GM23338 (cell line): ENCODE measurements around the gene ERLEC1. TPM values are rescaled to one million over a fixed set of nuclear protein-coding genes. Genes with fewer than 3 reads are reported as not detected.
A peak's percentile ranks its signal among the peaks of the same experiment; 100 is the strongest.

Source experiments
- ATAC-seq: fragments of 200-7000 bp; cut with Tn5 transposase; 3 replicates; pipeline ENCODE4 v1.9.1; 2020
- DNase-seq: peaks from one replicate; pipeline ENCODE4 v3.0.0-alpha.2; 2015; ENCODE audit warnings: low spot score
- H2AFZ ChIP-seq: fragments of 200-600 bp; sonication (generic); 2 replicates; pipeline ENCODE4 v1.8.0; 2016; ENCODE audit warnings: antibody characterized with exemption, mild to moderate bottlenecking, moderate library complexity
- H3F3A ChIP-seq: fragments of 200-600 bp; sonication (generic); replicated peaks from 2 replicates; pipeline ENCODE4 v1.8.0; 2017; ENCODE audit warnings: antibody characterized with exemption, mixed run types, low read depth
- H3K27ac ChIP-seq: fragments of 200-600 bp; sonication (generic); 2 replicates; pipeline ENCODE4 v1.6.1; 2016; ENCODE audit warnings: low read depth
- H3K27me3 ChIP-seq: fragments of 200-600 bp; sonication (generic); 2 replicates; pipeline ENCODE4 v1.8.0; 2016; ENCODE audit warnings: mild to moderate bottlenecking, mixed run types, moderate library complexity; ENCODE audit not compliant: insufficient read depth
- H3K36me3 ChIP-seq: fragments of 200-600 bp; sonication (generic); 2 replicates; pipeline ENCODE4 v1.8.0; 2016; ENCODE audit warnings: mild to moderate bottlenecking; ENCODE audit not compliant: insufficient read depth
- H3K4me1 ChIP-seq: fragments of 200-600 bp; sonication (generic); 2 replicates; pipeline ENCODE4 v1.8.0; 2016; ENCODE audit warnings: mild to moderate bottlenecking, moderate library complexity; ENCODE audit not compliant: insufficient read depth
- H3K4me2 ChIP-seq: fragments of 200-600 bp; sonication (generic); 2 replicates; pipeline ENCODE4 v1.7.1; 2017; ENCODE audit warnings: mixed run types
- H3K4me3 ChIP-seq: fragments of 200-600 bp; sonication (generic); 2 replicates; pipeline ENCODE4 v1.6.1; 2016; ENCODE audit warnings: mixed run types
- H3K79me2 ChIP-seq: fragments of 200-600 bp; sonication (generic); replicated peaks from 2 replicates; pipeline ENCODE4 v1.8.0; 2017; ENCODE audit warnings: mild to moderate bottlenecking; ENCODE audit not compliant: insufficient read depth
- H3K9me2 ChIP-seq: fragments of 200-600 bp; sonication (generic); 2 replicates; pipeline ENCODE4 v1.8.0; 2017; ENCODE audit not compliant: insufficient read depth
- H4K20me1 ChIP-seq: fragments of 200-600 bp; sonication (generic); replicated peaks from 2 replicates; pipeline ENCODE4 v1.8.0; 2017; ENCODE audit warnings: mild to moderate bottlenecking; ENCODE audit not compliant: insufficient read depth
- H3K27ac Mint-ChIP-seq: 2 replicates; pipeline ENCODE4 v1.8.0; 2020; ENCODE audit warnings: inconsistent platforms, mild to moderate bottlenecking, moderate library complexity, mixed read lengths
- H3K27me3 Mint-ChIP-seq: 3 replicates; pipeline ENCODE4 v1.8.0; 2022; ENCODE audit warnings: low read depth, mild to moderate bottlenecking, moderate library complexity, mixed read lengths, inconsistent platforms; ENCODE audit not compliant: insufficient read depth, poor library complexity
- H3K36me3 Mint-ChIP-seq: 3 replicates; pipeline ENCODE4 v1.8.0; 2021; ENCODE audit warnings: low read depth, mild to moderate bottlenecking, inconsistent platforms, moderate library complexity, mixed read lengths
- H3K4me1 Mint-ChIP-seq: 3 replicates; pipeline ENCODE4 v1.8.0; 2020; ENCODE audit warnings: mild to moderate bottlenecking, inconsistent platforms, mixed read lengths
- H3K4me3 Mint-ChIP-seq: 3 replicates; pipeline ENCODE4 v1.8.0; 2021; ENCODE audit warnings: moderate library complexity, mild to moderate bottlenecking, inconsistent platforms, mixed read lengths
- H3K9me3 Mint-ChIP-seq: 3 replicates; pipeline ENCODE4 v1.8.0; 2020; ENCODE audit warnings: moderate library complexity, mild to moderate bottlenecking, inconsistent platforms, mixed read lengths
- CREB1 ChIP-seq: fragments of 250-450 bp; sonication (Bioruptor Pico); IDR thresholded peaks from 2 replicates; pipeline ENCODE4 v1.5.0; 2020; ENCODE audit warnings: low read depth, mild to moderate bottlenecking, moderate library complexity
- EZH2 ChIP-seq: fragments of 200-600 bp; sonication (generic); IDR thresholded peaks from one replicate; pipeline ENCODE4 v1.8.0; 2017; ENCODE audit warnings: antibody characterized with exemption, mild to moderate bottlenecking, low read depth; ENCODE audit not compliant: unreplicated experiment
- JUNB ChIP-seq: IDR thresholded peaks from one replicate; pipeline ENCODE4 v1.6.1; 2016; ENCODE audit warnings: antibody characterized with exemption; ENCODE audit not compliant: unreplicated experiment
- NANOG ChIP-seq: IDR thresholded peaks from 2 replicates; pipeline ENCODE4 v1.6.1; 2016; ENCODE audit warnings: antibody characterized with exemption, borderline replicate concordance
- POLR2AphosphoS5 ChIP-seq: IDR thresholded peaks from 2 replicates; pipeline ENCODE4 v1.6.1; 2016; ENCODE audit warnings: antibody characterized with exemption, low read depth
- STAT1 ChIP-seq: IDR thresholded peaks from one replicate; pipeline ENCODE4 v1.6.1; 2016; ENCODE audit warnings: antibody characterized with exemption; ENCODE audit not compliant: unreplicated experiment
- ZNF114 ChIP-seq: fragments of 250-450 bp; sonication (Bioruptor Pico); IDR thresholded peaks from 2 replicates; pipeline ENCODE4 v1.5.0; 2020; ENCODE audit warnings: mild to moderate bottlenecking, moderate library complexity
- ZNF331 ChIP-seq: fragments of 250-450 bp; sonication (Bioruptor Pico); IDR thresholded peaks from 2 replicates; pipeline ENCODE4 v1.5.0; 2020; ENCODE audit warnings: low read depth, mild to moderate bottlenecking, moderate library complexity
- polyA plus RNA-seq: library from polyadenylated mRNA; unstranded; fragments of >200 nt; fragmentation: Nextera tagmentation; extraction: Ambion mirVana; gene quantifications from 2 replicates; pipeline ENCODE4 v1.2.1, GENCODE V29; 2016
- total RNA-seq: library from RNA; depleted of rRNA; stranded (reverse); fragments of >200 nt; shearing (Covaris generic); gene quantifications from 2 replicates; pipeline ENCODE4 v1.2.3, GENCODE V29; 2014
- TF ChIP-seq, protein P1 (sequence below): IDR thresholded peaks from one replicate; pipeline ENCODE4 v1.6.1; 2018; ENCODE audit warnings: antibody characterized with exemption; ENCODE audit not compliant: unreplicated experiment
- TF ChIP-seq, protein P2 (sequence below), 2 experiments: fragments of 200-600 bp in 1 of 2; sonication (generic) in 1 of 2; conservative IDR thresholded peaks; 2 replicates each; pipeline versions ENCODE4 v1.5.1 to v1.6.1; 2016 to 2017; ENCODE audit warnings: antibody characterized with exemption in 2 of 2, low read depth in 2 of 2, mild to moderate bottlenecking in 2 of 2, moderate library complexity in 1 of 2
- TF ChIP-seq, protein P3 (sequence below): IDR thresholded peaks from 2 replicates; pipeline ENCODE4 v1.6.1; 2016; ENCODE audit warnings: antibody characterized with exemption

ERLEC1 gene
- total and polyA plus RNA-seq, 2 experiments from 2014 or later = 35.0 to 41.2 TPM

DNA sequence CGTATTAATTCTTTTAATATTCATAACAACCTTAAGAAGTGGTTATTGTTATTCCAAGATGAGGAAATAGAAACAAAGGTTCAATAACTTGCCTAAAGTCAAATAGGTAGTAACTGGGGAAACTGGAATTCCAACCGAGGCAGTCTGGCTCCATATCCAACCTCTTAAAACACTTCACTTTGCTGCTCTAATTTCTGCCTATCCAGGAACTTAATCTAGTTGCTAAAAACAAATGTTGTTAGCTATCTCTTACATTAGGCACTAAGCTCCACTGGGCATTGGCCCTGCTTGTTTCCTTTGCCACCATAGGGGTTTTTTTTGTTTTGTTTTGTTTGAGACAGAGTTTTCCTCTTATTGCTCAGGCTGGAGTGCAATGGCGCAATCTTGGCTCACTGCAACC is 24.8 kb downstream of the ERLEC1 start:
- no peaks in the 10 kb centered on the region for H3K9me2 ChIP-seq
- Mint-ChIP-seq H3K4me1 (no peaks in the 10 kb centered on the region), H3K9me3 (no peaks in the 10 kb centered on the region), H3K36me3 (peaks cover 29% of the 10 kb centered on the region), H3K4me3 (no peak overlapping the region), H3K27me3 (no peaks in the 10 kb centered on the region), H3K27ac (peak overlapping the region; percentile 72; the same call in 1 of the 2 replicates)
- no peaks in the 10 kb centered on the region for H3F3A ChIP-seq
- H2AFZ ChIP-seq = no peak overlapping the region
- H3K4me2 ChIP-seq = no peak overlapping the region
- H3K36me3 ChIP-seq = peaks cover 20% of the 10 kb centered on the region; the same call in 1 of the 2 replicates
- ATAC-seq (no peak), DNase-seq (no peak)
- TF ChIP-seq STAT1 (no peak), NANOG (no peak), EZH2 (no peak), POLR2AphosphoS5 (no peak), CREB1 (no peak), ZNF114 (CRISPR knock-in tag) (no peak)
- TF ChIP-seq, protein P1, sequence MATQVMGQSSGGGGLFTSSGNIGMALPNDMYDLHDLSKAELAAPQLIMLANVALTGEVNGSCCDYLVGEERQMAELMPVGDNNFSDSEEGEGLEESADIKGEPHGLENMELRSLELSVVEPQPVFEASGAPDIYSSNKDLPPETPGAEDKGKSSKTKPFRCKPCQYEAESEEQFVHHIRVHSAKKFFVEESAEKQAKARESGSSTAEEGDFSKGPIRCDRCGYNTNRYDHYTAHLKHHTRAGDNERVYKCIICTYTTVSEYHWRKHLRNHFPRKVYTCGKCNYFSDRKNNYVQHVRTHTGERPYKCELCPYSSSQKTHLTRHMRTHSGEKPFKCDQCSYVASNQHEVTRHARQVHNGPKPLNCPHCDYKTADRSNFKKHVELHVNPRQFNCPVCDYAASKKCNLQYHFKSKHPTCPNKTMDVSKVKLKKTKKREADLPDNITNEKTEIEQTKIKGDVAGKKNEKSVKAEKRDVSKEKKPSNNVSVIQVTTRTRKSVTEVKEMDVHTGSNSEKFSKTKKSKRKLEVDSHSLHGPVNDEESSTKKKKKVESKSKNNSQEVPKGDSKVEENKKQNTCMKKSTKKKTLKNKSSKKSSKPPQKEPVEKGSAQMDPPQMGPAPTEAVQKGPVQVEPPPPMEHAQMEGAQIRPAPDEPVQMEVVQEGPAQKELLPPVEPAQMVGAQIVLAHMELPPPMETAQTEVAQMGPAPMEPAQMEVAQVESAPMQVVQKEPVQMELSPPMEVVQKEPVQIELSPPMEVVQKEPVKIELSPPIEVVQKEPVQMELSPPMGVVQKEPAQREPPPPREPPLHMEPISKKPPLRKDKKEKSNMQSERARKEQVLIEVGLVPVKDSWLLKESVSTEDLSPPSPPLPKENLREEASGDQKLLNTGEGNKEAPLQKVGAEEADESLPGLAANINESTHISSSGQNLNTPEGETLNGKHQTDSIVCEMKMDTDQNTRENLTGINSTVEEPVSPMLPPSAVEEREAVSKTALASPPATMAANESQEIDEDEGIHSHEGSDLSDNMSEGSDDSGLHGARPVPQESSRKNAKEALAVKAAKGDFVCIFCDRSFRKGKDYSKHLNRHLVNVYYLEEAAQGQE = no peak
- TF ChIP-seq, protein P2, sequence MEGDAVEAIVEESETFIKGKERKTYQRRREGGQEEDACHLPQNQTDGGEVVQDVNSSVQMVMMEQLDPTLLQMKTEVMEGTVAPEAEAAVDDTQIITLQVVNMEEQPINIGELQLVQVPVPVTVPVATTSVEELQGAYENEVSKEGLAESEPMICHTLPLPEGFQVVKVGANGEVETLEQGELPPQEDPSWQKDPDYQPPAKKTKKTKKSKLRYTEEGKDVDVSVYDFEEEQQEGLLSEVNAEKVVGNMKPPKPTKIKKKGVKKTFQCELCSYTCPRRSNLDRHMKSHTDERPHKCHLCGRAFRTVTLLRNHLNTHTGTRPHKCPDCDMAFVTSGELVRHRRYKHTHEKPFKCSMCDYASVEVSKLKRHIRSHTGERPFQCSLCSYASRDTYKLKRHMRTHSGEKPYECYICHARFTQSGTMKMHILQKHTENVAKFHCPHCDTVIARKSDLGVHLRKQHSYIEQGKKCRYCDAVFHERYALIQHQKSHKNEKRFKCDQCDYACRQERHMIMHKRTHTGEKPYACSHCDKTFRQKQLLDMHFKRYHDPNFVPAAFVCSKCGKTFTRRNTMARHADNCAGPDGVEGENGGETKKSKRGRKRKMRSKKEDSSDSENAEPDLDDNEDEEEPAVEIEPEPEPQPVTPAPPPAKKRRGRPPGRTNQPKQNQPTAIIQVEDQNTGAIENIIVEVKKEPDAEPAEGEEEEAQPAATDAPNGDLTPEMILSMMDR (conservative IDR thresholded peaks at IDR 0.05; ENCODE audit: low read depth in 2 of 2) = no peak
- no peaks in the 10 kb centered on the region for H4K20me1 ChIP-seq
- H3K4me3 ChIP-seq = no peak overlapping the region
- H3K79me2 ChIP-seq = no peaks in the 10 kb centered on the region
- no peak overlapping the region for H3K27ac ChIP-seq
- H3K27me3 ChIP-seq = no peaks in the 10 kb centered on the region
- H3K4me1 ChIP-seq = no peaks in the 10 kb centered on the region

DNA sequence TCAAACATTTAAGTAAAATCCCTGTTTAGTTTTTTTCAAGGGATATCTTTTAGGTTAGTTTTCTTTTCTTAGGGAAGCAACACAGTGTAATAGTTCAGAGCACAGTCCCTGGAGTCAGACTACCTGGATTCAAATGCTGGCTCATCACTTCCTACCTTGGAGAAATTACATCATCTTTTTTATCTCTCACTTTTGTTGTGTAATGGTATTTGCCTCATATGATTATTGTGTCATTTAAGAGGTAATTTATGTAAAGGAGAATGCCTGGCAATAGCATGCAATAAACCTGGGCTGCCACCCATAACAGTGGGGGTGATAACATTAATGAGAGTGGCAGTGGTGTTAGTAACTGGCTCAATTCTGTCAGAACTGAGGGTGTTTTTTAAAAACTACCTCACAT is 26.3 kb downstream of the ERLEC1 start:
- Mint-ChIP-seq H3K36me3 (peaks cover 29% of the 10 kb centered on the region; the same call in 2 of the 3 replicates), H3K4me3 (no peak overlapping the region), H3K4me1 (no peaks in the 10 kb centered on the region), H3K27me3 (no peaks in the 10 kb centered on the region), H3K9me3 (no peaks in the 10 kb centered on the region), H3K27ac (peak overlapping the region; percentile 80; the same call in 1 of the 2 replicates)
- H3K79me2 ChIP-seq = no peaks in the 10 kb centered on the region
- no peak overlapping the region for H3K27ac ChIP-seq
- H3K4me2 ChIP-seq = no peak overlapping the region
- H3K9me2 ChIP-seq = no peaks in the 10 kb centered on the region
- no peaks in the 10 kb centered on the region for H3F3A ChIP-seq
- no peak for ATAC-seq
- H3K4me3 ChIP-seq = no peak overlapping the region
- no peaks in the 10 kb centered on the region for H3K27me3 ChIP-seq
- H2AFZ ChIP-seq = no peak overlapping the region
- no peak for DNase-seq
- no peaks in the 10 kb centered on the region for H4K20me1 ChIP-seq
- H3K4me1 ChIP-seq = no peaks in the 10 kb centered on the region
- H3K36me3 ChIP-seq = peaks cover 20% of the 10 kb centered on the region; the same call in 1 of the 2 replicates
- TF ChIP-seq CREB1 (no peak), NANOG (no peak), POLR2AphosphoS5 (no peak), JUNB (no peak), ZNF331 (CRISPR knock-in tag) (no peak)
- TF ChIP-seq, protein P1 = no peak
- TF ChIP-seq, protein P3, sequence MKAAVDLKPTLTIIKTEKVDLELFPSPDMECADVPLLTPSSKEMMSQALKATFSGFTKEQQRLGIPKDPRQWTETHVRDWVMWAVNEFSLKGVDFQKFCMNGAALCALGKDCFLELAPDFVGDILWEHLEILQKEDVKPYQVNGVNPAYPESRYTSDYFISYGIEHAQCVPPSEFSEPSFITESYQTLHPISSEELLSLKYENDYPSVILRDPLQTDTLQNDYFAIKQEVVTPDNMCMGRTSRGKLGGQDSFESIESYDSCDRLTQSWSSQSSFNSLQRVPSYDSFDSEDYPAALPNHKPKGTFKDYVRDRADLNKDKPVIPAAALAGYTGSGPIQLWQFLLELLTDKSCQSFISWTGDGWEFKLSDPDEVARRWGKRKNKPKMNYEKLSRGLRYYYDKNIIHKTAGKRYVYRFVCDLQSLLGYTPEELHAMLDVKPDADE = no peak
